Measurements from ENCODE around the gene LFNG. TPM values are rescaled to one million over a fixed set of nuclear protein-coding genes. Genes with fewer than 3 reads are reported as not detected.

Gene LFNG
- total RNA-seq, 1 donor from 2014 or later = 75.5 TPM

- H3K4me1 Mint-ChIP-seq (ENCODE audit: low read depth, unreplicated experiment) = peaks cover 5% of the 10 kb centered on the region
- TF ChIP-seq CTCF (IDR thresholded peaks at IDR 0.05; ENCODE audit: partially characterized antibody, unreplicated experiment) = no peak
- peaks cover 5% of the 10 kb centered on the region for H3K9me3 Mint-ChIP-seq (ENCODE audit: unreplicated experiment)
- no peak overlapping the region for H3K4me3 Mint-ChIP-seq (ENCODE audit: unreplicated experiment)
- DNase-seq = peak; percentile 17
- peaks cover 10% of the 10 kb centered on the region for H3K27me3 Mint-ChIP-seq (ENCODE audit: unreplicated experiment)
- peaks cover 7% of the 10 kb centered on the region for H3K36me3 Mint-ChIP-seq (ENCODE audit: unreplicated experiment)
- H3K27ac Mint-ChIP-seq (ENCODE audit: unreplicated experiment) = peak overlapping the region; percentile 64
Measured at GRCh38 chr7:2496375-2496774, 23.2 kb upstream of the LFNG start.

- peaks cover 5% of the 10 kb centered on the region for H3K27me3 Mint-ChIP-seq (ENCODE audit: unreplicated experiment)
- no peak for TF ChIP-seq CTCF (IDR thresholded peaks at IDR 0.05; ENCODE audit: partially characterized antibody, unreplicated experiment)
- peaks cover 5% of the 10 kb centered on the region for H3K4me1 Mint-ChIP-seq (ENCODE audit: low read depth, unreplicated experiment)
- no peak overlapping the region for H3K27ac Mint-ChIP-seq (ENCODE audit: unreplicated experiment)
- peaks cover under 1% of the 10 kb centered on the region for H3K36me3 Mint-ChIP-seq (ENCODE audit: unreplicated experiment)
- DNase-seq = no peak
- no peak overlapping the region for H3K4me3 Mint-ChIP-seq (ENCODE audit: unreplicated experiment)
- peaks cover 4% of the 10 kb centered on the region for H3K9me3 Mint-ChIP-seq (ENCODE audit: unreplicated experiment)
Measured at GRCh38 chr7:2497065-2497464, 22.5 kb upstream of the LFNG start.

GRCh38 chr7:2497500-2498336 lies 21.9 kb upstream of the LFNG start:
- Mint-ChIP-seq H3K27ac (ENCODE audit: unreplicated experiment) (no peak overlapping the region), H3K27me3 (ENCODE audit: unreplicated experiment) (peaks cover 5% of the 10 kb centered on the region), H3K4me1 (ENCODE audit: low read depth, unreplicated experiment) (peaks cover 5% of the 10 kb centered on the region), H3K36me3 (ENCODE audit: unreplicated experiment) (no peaks in the 10 kb centered on the region), H3K9me3 (ENCODE audit: unreplicated experiment) (peaks cover 2% of the 10 kb centered on the region), H3K4me3 (ENCODE audit: unreplicated experiment) (no peak overlapping the region)
- TF ChIP-seq CTCF (IDR thresholded peaks at IDR 0.05; ENCODE audit: partially characterized antibody, unreplicated experiment) = no peak
- no peak for DNase-seq

- Mint-ChIP-seq H3K27ac (ENCODE audit: unreplicated experiment) (no peak overlapping the region), H3K4me1 (ENCODE audit: low read depth, unreplicated experiment) (peaks cover 5% of the 10 kb centered on the region), H3K9me3 (ENCODE audit: unreplicated experiment) (peaks cover 2% of the 10 kb centered on the region), H3K36me3 (ENCODE audit: unreplicated experiment) (no peaks in the 10 kb centered on the region), H3K27me3 (ENCODE audit: unreplicated experiment) (peaks cover 5% of the 10 kb centered on the region), H3K4me3 (ENCODE audit: unreplicated experiment) (no peak overlapping the region)
- TF ChIP-seq CTCF (IDR thresholded peaks at IDR 0.05; ENCODE audit: partially characterized antibody, unreplicated experiment) = no peak
- no peak for DNase-seq
Measured at GRCh38 chr7:2498708-2499107, 20.9 kb upstream of the LFNG start.

- H3K27ac Mint-ChIP-seq (ENCODE audit: unreplicated experiment) = no peak overlapping the region
- no peak for DNase-seq
- H3K4me1 Mint-ChIP-seq (ENCODE audit: low read depth, unreplicated experiment) = peaks cover 5% of the 10 kb centered on the region
- H3K9me3 Mint-ChIP-seq (ENCODE audit: unreplicated experiment) = peaks cover 4% of the 10 kb centered on the region
- no peaks in the 10 kb centered on the region for H3K36me3 Mint-ChIP-seq (ENCODE audit: unreplicated experiment)
- peaks cover 5% of the 10 kb centered on the region for H3K27me3 Mint-ChIP-seq (ENCODE audit: unreplicated experiment)
- no peak for TF ChIP-seq CTCF (IDR thresholded peaks at IDR 0.05; ENCODE audit: partially characterized antibody, unreplicated experiment)
- no peak overlapping the region for H3K4me3 Mint-ChIP-seq (ENCODE audit: unreplicated experiment)
Measured at GRCh38 chr7:2499181-2499580, 20.4 kb upstream of the LFNG start.

Data from glutamatergic neuron (in vitro differentiated cells).